ELF-1 (cell line): Measurements from ENCODE around the gene ACR.
"Not testable (repeated sequence)": the region's sequence is repeated elsewhere in the genome, so short reads cannot be mapped to it uniquely, and the experiment has no call there.

Experiments
- DNase-seq: peaks from one replicate; pipeline ENCODE4 v3.0.0-alpha.2; 2016; ENCODE audit warnings: low read depth, low spot score

Gene ACR

GRCh38 chr22:50780244-50780643, 42.2 kb downstream of the ACR start:
- DNase-seq, result not testable (repeated sequence)

DNA sequence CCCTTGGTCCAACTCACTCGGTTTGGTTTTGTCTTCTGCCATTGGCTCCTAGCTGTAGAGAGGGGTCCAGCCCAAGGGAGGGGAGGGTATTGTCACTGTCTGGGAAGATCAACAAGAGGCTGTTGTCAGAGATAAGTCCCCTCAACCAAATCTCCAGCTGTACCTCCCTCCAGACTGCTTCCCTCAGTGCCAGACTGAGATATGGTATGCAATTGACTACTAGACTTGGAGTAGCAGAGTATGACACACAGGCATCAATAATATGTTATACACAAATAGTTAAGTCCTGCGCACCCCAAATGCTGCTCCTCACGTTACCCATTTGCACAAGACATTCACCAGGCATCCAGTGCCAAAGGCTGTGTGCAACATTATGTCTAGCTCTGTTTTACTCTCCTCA, 44.2 kb downstream of the ACR start:
- not testable (repeated sequence) for DNase-seq

- DNase-seq, result peak; percentile 95
These were observed 45.3 kb downstream of the ACR start, which contains the start of gene RABL2B for GRCh38 chr22:50783033-50783879. Gene RABL2B (minus strand): TSS chr22:50783636. CDS start chr22:50782294, 1,342 bp downstream.

DNA sequence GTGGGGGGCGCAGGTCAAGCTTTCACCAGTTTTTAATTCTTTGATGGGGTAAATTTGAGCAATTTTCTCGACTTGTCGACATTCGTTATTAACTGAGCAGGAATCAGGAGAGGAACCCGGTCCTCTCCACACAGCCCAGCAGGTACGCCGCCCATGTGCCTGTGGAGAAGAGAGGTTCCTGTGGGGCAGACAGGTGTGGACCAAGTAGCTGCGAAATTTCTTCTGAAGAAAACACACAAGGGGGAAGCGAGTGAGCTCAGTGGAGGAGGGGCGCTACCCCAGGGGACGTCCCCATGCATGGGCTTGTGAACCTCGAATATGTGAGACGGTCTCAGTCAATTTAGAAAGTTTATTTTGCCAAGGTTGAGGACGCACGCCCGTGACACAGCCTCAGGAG, 45.9 kb downstream of the ACR start:
- DNase-seq, result not testable (repeated sequence)

- not testable (repeated sequence) for DNase-seq
These were observed 47.3 kb downstream of the ACR start for GRCh38 chr22:50785289-50785688.

- not testable (repeated sequence) for DNase-seq
These were observed 48.9 kb downstream of the ACR start for GRCh38 chr22:50786936-50787335.
